CD8-positive, alpha-beta memory T cell (primary cell): Measurements from ENCODE around the gene ADI1. TPM values are rescaled to one million over a fixed set of nuclear protein-coding genes. Genes with fewer than 3 reads are reported as not detected.
"Not testable (repeated sequence)": the region's sequence is repeated elsewhere in the genome, so short reads cannot be mapped to it uniquely, and the experiment has no call there.

Experiments used
- CTCF ChIA-PET: fragments of 350-600 bp; sonication (Branson Sonifier 250); formaldehyde crosslinking; loops from one replicate; lab custom pipeline; 2021; ENCODE audit warnings: antibody characterized with exemption; lab: Charles Lee
- POLR2A ChIA-PET: fragments of 350-600 bp; sonication (Branson Sonifier 250); formaldehyde crosslinking; loops from one replicate; lab custom pipeline; 2021; ENCODE audit warnings: antibody characterized with exemption; lab: Charles Lee
- DNase-seq, 5 donors: peaks; one replicate each; pipeline versions ENCODE4 v3.0.0 to v3.0.0-alpha.2; 2020 to 2022; ENCODE audit warnings: mixed read lengths in 1 of 5
- H3K27ac ChIP-seq: one replicate; pipeline ENCODE4 v1.7.0; 2013; ENCODE audit warnings: low read depth, mild to moderate bottlenecking, low read length, moderate library complexity
- H3K27me3 ChIP-seq: 2 replicates; pipeline ENCODE4 v1.7.0; 2013; ENCODE audit warnings: low read length, mild to moderate bottlenecking; ENCODE audit not compliant: insufficient read depth, poor library complexity, severe bottlenecking
- H3K36me3 ChIP-seq: 2 replicates; pipeline ENCODE4 v1.7.0; 2013; ENCODE audit warnings: mild to moderate bottlenecking, low read length, moderate library complexity; ENCODE audit not compliant: insufficient read depth
- H3K4me1 ChIP-seq: 2 replicates; pipeline ENCODE4 v1.7.0; 2013; ENCODE audit warnings: mild to moderate bottlenecking, low read length, moderate library complexity; ENCODE audit not compliant: insufficient read depth
- H3K4me3 ChIP-seq: 2 replicates; pipeline ENCODE4 v1.7.0; 2013; ENCODE audit warnings: mild to moderate bottlenecking, low read length
- H3K9me3 ChIP-seq: 2 replicates; pipeline ENCODE4 v1.7.0; 2013; ENCODE audit warnings: mild to moderate bottlenecking, low read length
- H3K27ac Mint-ChIP-seq, 8 donors: one replicate each; pipeline ENCODE4 v1.8.0; 2020 to 2021; ENCODE audit warnings: mixed read lengths in 8 of 8, mild to moderate bottlenecking in 6 of 8, inconsistent platforms in 3 of 8, moderate library complexity in 3 of 8
- H3K27me3 Mint-ChIP-seq, 2 donors: one replicate each; pipeline ENCODE4 v1.8.0; 2020 to 2021; ENCODE audit warnings: mixed read lengths in 2 of 2, mild to moderate bottlenecking in 1 of 2, moderate library complexity in 1 of 2
- H3K36me3 Mint-ChIP-seq, 3 donors: one replicate each; pipeline ENCODE4 v1.8.0; 2020 to 2021; ENCODE audit warnings: mixed read lengths in 3 of 3, inconsistent platforms in 1 of 3, mild to moderate bottlenecking in 1 of 3
- H3K4me1 Mint-ChIP-seq, 3 donors: one replicate each; pipeline ENCODE4 v1.8.0; 2020 to 2021; ENCODE audit warnings: mixed read lengths in 3 of 3, inconsistent platforms in 1 of 3, mild to moderate bottlenecking in 1 of 3
- H3K4me3 Mint-ChIP-seq, 7 donors: one replicate each; pipeline ENCODE4 v1.8.0; 2020 to 2021; ENCODE audit warnings: mixed read lengths in 7 of 7, mild to moderate bottlenecking in 6 of 7, moderate library complexity in 4 of 7, inconsistent platforms in 2 of 7
- H3K9me3 Mint-ChIP-seq, 5 donors: one replicate each; pipeline ENCODE4 v1.8.0; 2020 to 2022; ENCODE audit warnings: mixed read lengths in 5 of 5, mild to moderate bottlenecking in 3 of 5, moderate library complexity in 2 of 5, inconsistent platforms in 1 of 5
- polyA plus RNA-seq: library from polyadenylated mRNA; unstranded; fragments of 300-500 nt; fragmentation: Illumina TruSeq; gene quantifications from one replicate; pipeline ENCODE4 v1.2.3, GENCODE V29; 2021
- total RNA-seq, 2 experiments: library from RNA; stranded (reverse); gene quantifications; one replicate each; pipeline ENCODE4 v1.2.3, GENCODE V29; 2021

Gene ADI1
- total and polyA plus RNA-seq, 3 experiments from 2014 or later, result 24.1 to 35.3 (median 33.0) TPM

DNA sequence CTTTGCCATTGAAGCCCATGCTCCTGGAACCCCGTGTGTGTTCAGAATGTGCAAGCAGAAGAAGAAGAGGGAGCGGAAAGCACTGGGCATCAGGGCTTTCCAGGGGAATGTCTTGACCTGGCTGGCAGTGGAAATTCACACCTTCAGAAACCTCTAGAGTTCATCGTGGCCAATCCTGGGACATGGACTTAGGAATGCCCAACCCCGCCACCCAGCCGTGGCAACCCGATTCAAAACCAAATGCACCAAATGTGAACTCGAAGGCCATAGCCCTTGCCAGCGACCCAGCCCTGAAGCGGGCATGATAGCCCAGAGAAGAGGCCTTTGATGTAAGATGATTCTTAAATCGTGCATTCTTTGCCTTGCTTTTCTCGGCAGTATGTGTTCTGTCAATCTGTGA lies 69.4 kb downstream of the ADI1 start:
- Mint-ChIP-seq H3K36me3 (peaks cover 0 to 95% (median 18%) of the 10 kb centered on the region in 3 donors), H3K9me3 (no peaks in the 10 kb centered on the region), H3K4me1 (no peaks in the 10 kb centered on the region), H3K27ac (peak overlapping the region in 1 of 8 donors; percentile 80), H3K27me3 (peaks cover 0 to 1% of the 10 kb centered on the region in 2 donors), H3K4me3 (peak overlapping the region in 1 of 7 donors; percentile 69)
- Histone ChIP-seq H3K4me1 (no peaks in the 10 kb centered on the region), H3K4me3 (no peak overlapping the region), H3K9me3 (no peaks in the 10 kb centered on the region), H3K36me3 (peaks cover 34% of the 10 kb centered on the region), H3K27me3 (no peaks in the 10 kb centered on the region), H3K27ac (no peak overlapping the region)
- DNase-seq, result no peak
- CTCF ChIA-PET, result no interaction called here
- POLR2A ChIA-PET, result no interaction called here

DNA sequence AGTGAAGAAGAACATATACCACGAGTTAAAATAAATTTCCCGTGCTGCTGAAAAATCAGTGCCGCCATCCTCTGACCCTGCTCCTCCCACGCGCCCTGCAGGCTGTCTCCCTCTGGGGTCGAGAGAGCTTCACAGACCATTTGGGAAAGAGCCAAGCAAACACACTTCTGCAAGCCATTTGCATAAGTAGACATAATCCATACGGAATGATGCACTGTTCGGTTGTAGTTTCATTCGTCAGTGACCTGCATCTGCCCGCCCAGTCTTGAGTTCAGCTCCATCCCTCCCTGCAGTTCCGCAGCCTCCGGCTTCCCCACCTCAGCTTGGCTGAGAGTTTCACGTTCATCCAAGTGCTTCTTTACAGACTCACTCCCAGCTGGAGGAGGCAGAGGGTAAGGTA lies 70.2 kb downstream of the ADI1 start:
- no peak for DNase-seq
- ChIA-PET CTCF (interaction anchor here (1.5 to 2.0 kb wide), 2 partner anchors 10 to 203 kb away, joined by 3 to 5 read pairs; no protein-coding TSS in a partner anchor), POLR2A (no interaction called here)
- Histone ChIP-seq H3K27me3 (no peaks in the 10 kb centered on the region), H3K9me3 (no peaks in the 10 kb centered on the region), H3K36me3 (peaks cover 39% of the 10 kb centered on the region), H3K4me1 (no peaks in the 10 kb centered on the region), H3K27ac (no peak overlapping the region), H3K4me3 (no peak overlapping the region)
- no peaks in the 10 kb centered on the region for H3K9me3 Mint-ChIP-seq
- peaks cover 0 to 98% (median 20%) of the 10 kb centered on the region in 3 donors for H3K36me3 Mint-ChIP-seq
- no peaks in the 10 kb centered on the region for H3K4me1 Mint-ChIP-seq
- H3K4me3 Mint-ChIP-seq, result no peak overlapping the region
- H3K27me3 Mint-ChIP-seq, result peaks cover 0 to 1% of the 10 kb centered on the region in 2 donors
- H3K27ac Mint-ChIP-seq, result peak overlapping the region in 1 of 8 donors; percentile 38

DNA sequence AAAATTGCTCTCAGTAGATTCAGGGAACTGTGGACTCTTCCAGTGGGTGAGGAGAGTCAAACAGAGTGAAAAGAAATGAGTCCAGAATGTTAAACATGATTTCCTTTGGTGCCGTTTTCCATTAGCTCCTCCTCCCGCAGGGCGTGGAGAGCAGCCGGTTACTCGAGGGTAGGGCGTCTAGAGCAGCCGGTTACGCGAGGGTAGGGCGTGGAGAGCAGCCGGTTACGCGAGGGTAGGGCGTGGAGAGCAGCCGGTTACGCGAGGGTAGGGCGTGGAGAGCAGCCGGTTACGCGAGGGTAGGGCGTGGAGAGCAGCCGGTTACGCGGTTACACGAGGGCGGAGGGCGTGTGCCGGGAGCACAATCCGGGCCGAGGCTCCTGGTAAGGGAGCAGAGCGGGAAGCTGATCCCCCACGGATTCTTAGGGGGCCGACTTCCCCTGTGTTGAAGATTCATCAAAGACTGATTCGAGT lies 70.9 kb downstream of the ADI1 start:
- H3K36me3 ChIP-seq, result peaks cover 40% of the 10 kb centered on the region
- H3K36me3 Mint-ChIP-seq, result peaks cover 0 to 99% (median 22%) of the 10 kb centered on the region in 3 donors
- CTCF ChIA-PET, result interaction anchor here (1.5 to 2.0 kb wide), 2 partner anchors 9 to 203 kb away, joined by 3 to 5 read pairs; no protein-coding TSS in a partner anchor
- DNase-seq, H3K27ac ChIP-seq, H3K27me3 ChIP-seq, H3K27me3 Mint-ChIP-seq, POLR2A ChIA-PET, H3K4me1 Mint-ChIP-seq, H3K4me3 ChIP-seq, H3K4me3 Mint-ChIP-seq, H3K9me3 Mint-ChIP-seq, H3K4me1 ChIP-seq, H3K9me3 ChIP-seq, H3K27ac Mint-ChIP-seq: not testable (repeated sequence)

DNA sequence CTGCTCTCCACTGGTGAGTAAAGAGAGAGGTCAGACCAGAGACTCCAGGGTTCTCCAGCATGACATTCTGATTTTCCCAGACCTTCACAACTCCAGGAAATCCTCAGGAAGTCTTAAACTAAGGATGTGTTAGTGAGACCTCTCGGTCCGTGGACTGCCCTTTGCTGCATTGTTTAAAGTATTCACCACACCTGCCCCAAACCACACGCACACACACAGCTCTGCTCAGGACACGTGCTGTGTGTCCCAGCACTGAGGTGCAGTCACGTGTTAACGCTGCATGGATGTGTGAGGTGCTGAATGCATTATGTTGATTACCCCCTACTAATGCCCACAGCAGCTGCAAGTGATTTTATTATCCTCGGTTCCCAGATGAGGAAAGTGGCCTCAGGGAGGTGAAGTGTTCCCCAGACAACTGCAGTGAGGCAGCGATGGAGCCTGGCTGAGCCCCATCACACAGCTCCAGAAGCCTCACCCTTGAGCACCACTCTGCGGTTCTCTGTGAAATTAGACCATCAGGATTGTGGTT lies 71.5 kb downstream of the ADI1 start:
- DNase-seq, result no peak
- Histone ChIP-seq H3K4me1 (no peaks in the 10 kb centered on the region), H3K27me3 (no peaks in the 10 kb centered on the region), H3K9me3 (no peaks in the 10 kb centered on the region), H3K27ac (no peak overlapping the region), H3K4me3 (no peak overlapping the region), H3K36me3 (peaks cover 40% of the 10 kb centered on the region)
- ChIA-PET CTCF (interaction anchor here (1.5 to 2.0 kb wide), 2 partner anchors 8 to 204 kb away, joined by 3 to 5 read pairs; no protein-coding TSS in a partner anchor), POLR2A (no interaction called here)
- no peak overlapping the region for H3K27ac Mint-ChIP-seq
- H3K36me3 Mint-ChIP-seq, result peaks cover 0 to 96% (median 22%) of the 10 kb centered on the region in 3 donors
- H3K4me3 Mint-ChIP-seq, result no peak overlapping the region
- no peaks in the 10 kb centered on the region for H3K4me1 Mint-ChIP-seq
- H3K9me3 Mint-ChIP-seq, result no peaks in the 10 kb centered on the region
- H3K27me3 Mint-ChIP-seq, result peaks cover 0 to 1% of the 10 kb centered on the region in 2 donors

Other genes starting within 250 kb of the ADI1 start
- 10 to 100 TPM; 41.6 to 43.9 TPM for gene EIPR1, start 141.7 kb downstream of the ADI1 start, total RNA-seq
- 39.2 TPM for gene EIPR1, start 141.7 kb downstream of the ADI1 start, polyA plus RNA-seq
- gene TRAPPC12, start 139.8 kb downstream of the ADI1 start, total RNA-seq, result 10 to 100 TPM; 74.1 to 76.5 TPM
- gene TRAPPC12, start 139.8 kb downstream of the ADI1 start, polyA plus RNA-seq, result 37.1 TPM
- gene RNASEH1, start 38.8 kb upstream of the ADI1 start, total RNA-seq, result 10 to 100 TPM; 36.5 to 38.1 TPM
- gene RNASEH1, start 38.8 kb upstream of the ADI1 start, polyA plus RNA-seq, result 34.4 TPM
- 1,000 to 10,000 TPM; 1,423 to 1,459 TPM for gene RPS7, start 55.7 kb upstream of the ADI1 start, total RNA-seq
- gene RPS7, start 55.7 kb upstream of the ADI1 start, polyA plus RNA-seq, result 1,173 TPM
- gene COLEC11, start 75.6 kb upstream of the ADI1 start, total RNA-seq, result under 1 TPM; 0.24 to 0.29 TPM
- not detected for gene COLEC11, start 75.6 kb upstream of the ADI1 start, polyA plus RNA-seq
- gene ALLC, start 138.7 kb upstream of the ADI1 start, total RNA-seq, result not detected
- not detected for gene ALLC, start 138.7 kb upstream of the ADI1 start, polyA plus RNA-seq
- gene DCDC2C, start 184.0 kb upstream of the ADI1 start, total RNA-seq, result not detected
- not detected for gene DCDC2C, start 184.0 kb upstream of the ADI1 start, polyA plus RNA-seq